GM06990 (cell line): ENCODE measurements around the gene MMRN2.

ENCODE experiments used
- DNase-seq: peaks from one replicate; pipeline ENCODE4 v3.0.0-alpha.2; 2011; ENCODE audit not compliant: insufficient read length; ENCODE audit errors: extremely low read depth
- H3K27me3 ChIP-seq: replicated peaks from 2 replicates; pipeline ENCODE4 v1.6.0; 2011; ENCODE audit warnings: low read length; ENCODE audit not compliant: control insufficient read depth, insufficient read depth
- H3K36me3 ChIP-seq: 2 replicates; pipeline ENCODE4 v1.5.1; 2011; ENCODE audit warnings: low read length; ENCODE audit not compliant: control insufficient read depth, insufficient read depth
- H3K4me3 ChIP-seq: replicated peaks from 2 replicates; pipeline ENCODE4 v1.5.1; 2011; ENCODE audit warnings: low read depth, mild to moderate bottlenecking, control low read depth, low read length
- TF ChIP-seq, protein P1 (sequence below): IDR thresholded peaks from 2 replicates; pipeline ENCODE4 v1.5.1; 2011; ENCODE audit warnings: low read length, control low read depth, mild to moderate bottlenecking, inconsistent platforms; ENCODE audit not compliant: insufficient read depth, poor library complexity, severe bottlenecking

MMRN2 gene

GRCh38 chr10:86962136-86962980 lies 4.9 kb upstream of the MMRN2 start:
- no peaks in the 10 kb centered on the region for H3K36me3 ChIP-seq
- TF ChIP-seq, protein P1, sequence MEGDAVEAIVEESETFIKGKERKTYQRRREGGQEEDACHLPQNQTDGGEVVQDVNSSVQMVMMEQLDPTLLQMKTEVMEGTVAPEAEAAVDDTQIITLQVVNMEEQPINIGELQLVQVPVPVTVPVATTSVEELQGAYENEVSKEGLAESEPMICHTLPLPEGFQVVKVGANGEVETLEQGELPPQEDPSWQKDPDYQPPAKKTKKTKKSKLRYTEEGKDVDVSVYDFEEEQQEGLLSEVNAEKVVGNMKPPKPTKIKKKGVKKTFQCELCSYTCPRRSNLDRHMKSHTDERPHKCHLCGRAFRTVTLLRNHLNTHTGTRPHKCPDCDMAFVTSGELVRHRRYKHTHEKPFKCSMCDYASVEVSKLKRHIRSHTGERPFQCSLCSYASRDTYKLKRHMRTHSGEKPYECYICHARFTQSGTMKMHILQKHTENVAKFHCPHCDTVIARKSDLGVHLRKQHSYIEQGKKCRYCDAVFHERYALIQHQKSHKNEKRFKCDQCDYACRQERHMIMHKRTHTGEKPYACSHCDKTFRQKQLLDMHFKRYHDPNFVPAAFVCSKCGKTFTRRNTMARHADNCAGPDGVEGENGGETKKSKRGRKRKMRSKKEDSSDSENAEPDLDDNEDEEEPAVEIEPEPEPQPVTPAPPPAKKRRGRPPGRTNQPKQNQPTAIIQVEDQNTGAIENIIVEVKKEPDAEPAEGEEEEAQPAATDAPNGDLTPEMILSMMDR = no peak
- H3K4me3 ChIP-seq = no peak overlapping the region
- no peak for DNase-seq
- H3K27me3 ChIP-seq = no peaks in the 10 kb centered on the region

- no peak overlapping the region for H3K4me3 ChIP-seq
- H3K27me3 ChIP-seq = no peaks in the 10 kb centered on the region
- no peaks in the 10 kb centered on the region for H3K36me3 ChIP-seq
- TF ChIP-seq, protein P1 = no peak
- no peak for DNase-seq
Observed at GRCh38 chr10:86961481-86962091, 4.2 kb upstream of the MMRN2 start.

- DNase-seq = no peak
- Histone ChIP-seq H3K4me3 (no peak overlapping the region), H3K36me3 (no peaks in the 10 kb centered on the region), H3K27me3 (no peaks in the 10 kb centered on the region)
- TF ChIP-seq, protein P1 = no peak
Observed at GRCh38 chr10:86960863-86961434, 3.5 kb upstream of the MMRN2 start.

- no peak overlapping the region for H3K4me3 ChIP-seq
- no peaks in the 10 kb centered on the region; the same call in 1 of the 2 replicates for H3K27me3 ChIP-seq
- TF ChIP-seq, protein P1 = peak; percentile 99
- no peaks in the 10 kb centered on the region for H3K36me3 ChIP-seq
- DNase-seq = peak; percentile 64
Observed at GRCh38 chr10:86960003-86960862, 2.8 kb upstream of the MMRN2 start.

DNA sequence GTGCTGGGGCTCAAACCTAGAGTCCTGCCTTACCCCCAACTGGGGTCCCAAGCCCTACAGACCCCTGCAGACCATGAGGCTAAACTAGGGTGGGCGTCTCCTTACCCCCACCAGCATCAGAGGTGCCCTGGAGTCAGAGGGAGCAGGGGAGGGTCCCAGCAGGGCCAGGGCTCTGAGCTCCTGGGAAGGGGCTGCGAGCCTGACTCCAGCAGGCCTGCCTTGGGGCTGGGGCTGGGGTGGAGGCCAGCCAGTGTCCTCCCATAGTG lies 2.3 kb upstream of the MMRN2 start:
- TF ChIP-seq, protein P1 = no peak
- no peak overlapping the region for H3K4me3 ChIP-seq
- H3K36me3 ChIP-seq = no peaks in the 10 kb centered on the region
- H3K27me3 ChIP-seq = no peaks in the 10 kb centered on the region; the same call in 1 of the 2 replicates
- no peak for DNase-seq
